Body of pancreas (tissue), 4 donors: ENCODE measurements around the gene NIT2.

ENCODE experiments used
- CTCF ChIP-seq, 7 experiments: fragments of 450-650 bp in 4 of 7; fragments of 200-600 bp in 3 of 7; sonication (generic) in 3 of 7; IDR thresholded peaks; one replicate each; pipeline ENCODE4 v1.5.1; 2016 to 2019; ENCODE audit warnings: antibody characterized with exemption in 7 of 7
- POLR2A ChIP-seq, 3 donors: fragments of 450-650 bp; IDR thresholded peaks; one replicate each; pipeline ENCODE4 v1.6.1; 2016; ENCODE audit warnings: antibody characterized with exemption in 3 of 3, mild to moderate bottlenecking in 2 of 3

GRCh38 chr3:100361897-100362296 lies 27.3 kb downstream of the NIT2 start:
- TF ChIP-seq CTCF (IDR thresholded peaks at IDR 0.05) (no peak), POLR2A (IDR thresholded peaks at IDR 0.05) (no peak)
